Activated CD4-positive, alpha-beta memory T cell treated with anti-CD3 and anti-CD28 coated beads, Interleukin-2, amount 10 ng/mL, durations not matched to agents 7 days and 5 days (primary cell): ENCODE measurements around the gene MT2A. TPM values are rescaled to one million over a fixed set of nuclear protein-coding genes. Genes with fewer than 3 reads are reported as not detected.

Experiments
- CTCF ChIA-PET: fragments of 350-600 bp; sonication (Branson Sonifier 250); formaldehyde crosslinking; loops from one replicate; lab custom pipeline; 2021; ENCODE audit warnings: antibody characterized with exemption, inconsistent platforms; lab: Charles Lee
- POLR2A ChIA-PET: fragments of 350-600 bp; sonication (Branson Sonifier 250); formaldehyde crosslinking; loops from one replicate; lab custom pipeline; 2021; ENCODE audit warnings: antibody characterized with exemption; lab: Charles Lee
- DNase-seq: peaks from one replicate; pipeline ENCODE4 v3.0.0-alpha.2; 2020
- H3K27ac Mint-ChIP-seq: one replicate; pipeline ENCODE4 v1.8.0; 2021; ENCODE audit warnings: mild to moderate bottlenecking, mixed read lengths
- H3K27me3 Mint-ChIP-seq: one replicate; pipeline ENCODE4 v1.8.0; 2021; ENCODE audit warnings: mixed read lengths
- H3K36me3 Mint-ChIP-seq: one replicate; pipeline ENCODE4 v1.8.0; 2021; ENCODE audit warnings: low read depth, mixed read lengths
- H3K4me1 Mint-ChIP-seq: one replicate; pipeline ENCODE4 v1.8.0; 2021; ENCODE audit warnings: mixed read lengths
- H3K4me3 Mint-ChIP-seq: one replicate; pipeline ENCODE4 v1.8.0; 2021; ENCODE audit warnings: mild to moderate bottlenecking, mixed read lengths
- H3K9me3 Mint-ChIP-seq: one replicate; pipeline ENCODE4 v1.8.0; 2021; ENCODE audit warnings: mixed read lengths
- total RNA-seq, 2 experiments: library from RNA; stranded (reverse); gene quantifications; one replicate each; pipeline ENCODE4 v1.2.3, GENCODE V29; 2021

Gene MT2A
- total RNA-seq, 2 experiments from 2014 or later: 47.9 to 51.4 TPM

DNA sequence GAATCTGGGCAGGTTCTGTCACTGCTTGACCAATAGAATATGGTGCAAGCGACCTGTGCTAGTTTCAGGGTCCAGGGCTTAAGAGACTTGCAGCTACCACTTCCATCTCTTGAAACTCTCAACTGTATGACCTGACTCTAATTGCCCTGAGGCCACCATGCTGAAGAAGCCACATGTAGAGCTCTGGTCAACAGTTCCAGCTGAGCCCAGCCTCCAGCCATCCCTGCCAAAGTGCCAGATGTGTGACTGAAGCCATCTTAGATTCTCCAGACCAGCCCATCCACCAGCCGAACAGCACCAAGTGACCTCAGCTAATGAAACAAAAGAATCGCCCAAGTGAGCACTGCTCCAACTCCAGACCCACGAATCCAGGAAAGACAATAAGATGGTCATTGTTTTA lies 3.4 kb upstream of the MT2A start:
- Mint-ChIP-seq H3K4me1 (peaks cover 30% of the 10 kb centered on the region), H3K36me3 (no peaks in the 10 kb centered on the region), H3K27ac (no peak overlapping the region), H3K4me3 (no peak overlapping the region), H3K9me3 (no peaks in the 10 kb centered on the region), H3K27me3 (peaks cover 18% of the 10 kb centered on the region)
- POLR2A ChIA-PET: interaction anchor here (4.7 to 7.4 kb wide), 2 partner anchors 20 to 78 kb away, joined by 29 to 96 read pairs; partner anchors contain the start of genes MT1E and MT1X
- CTCF ChIA-PET: interaction anchor here (0.5 to 0.7 kb wide), 2 partner anchors 38 to 813 kb away, joined by 3 to 5 read pairs; no protein-coding TSS in a partner anchor
- no peak for DNase-seq

DNA sequence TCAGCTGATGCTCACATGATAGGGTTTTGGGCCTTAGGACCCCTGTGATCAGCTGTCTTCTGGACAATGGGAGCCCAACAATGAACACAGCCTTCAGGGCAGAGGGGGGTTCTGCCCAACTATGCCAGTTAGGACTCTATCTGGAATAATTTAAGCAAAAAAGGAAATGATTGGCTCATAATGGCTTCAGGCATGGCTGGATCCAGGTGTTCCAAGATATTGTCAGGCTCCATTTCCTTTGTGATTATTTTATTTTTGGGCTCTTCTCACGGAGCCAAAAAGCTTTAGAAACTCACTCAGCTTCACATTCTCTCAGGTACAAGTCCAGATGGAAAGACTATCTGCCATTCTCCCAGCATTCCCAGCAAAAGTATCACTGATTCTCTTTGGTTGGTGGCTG lies 2.9 kb upstream of the MT2A start:
- Mint-ChIP-seq H3K4me1 (peaks cover 33% of the 10 kb centered on the region), H3K36me3 (no peaks in the 10 kb centered on the region), H3K27me3 (peaks cover 13% of the 10 kb centered on the region), H3K27ac (no peak overlapping the region), H3K9me3 (no peaks in the 10 kb centered on the region), H3K4me3 (no peak overlapping the region)
- DNase-seq: no peak
- ChIA-PET CTCF (interaction anchor here (0.7 kb wide), 1 partner anchor 38 kb away, joined by 3 read pairs; no protein-coding TSS in a partner anchor), POLR2A (interaction anchor here (4.7 to 7.4 kb wide), 2 partner anchors 20 to 77 kb away, joined by 29 to 96 read pairs; partner anchors contain the start of genes MT1E and MT1X)

DNA sequence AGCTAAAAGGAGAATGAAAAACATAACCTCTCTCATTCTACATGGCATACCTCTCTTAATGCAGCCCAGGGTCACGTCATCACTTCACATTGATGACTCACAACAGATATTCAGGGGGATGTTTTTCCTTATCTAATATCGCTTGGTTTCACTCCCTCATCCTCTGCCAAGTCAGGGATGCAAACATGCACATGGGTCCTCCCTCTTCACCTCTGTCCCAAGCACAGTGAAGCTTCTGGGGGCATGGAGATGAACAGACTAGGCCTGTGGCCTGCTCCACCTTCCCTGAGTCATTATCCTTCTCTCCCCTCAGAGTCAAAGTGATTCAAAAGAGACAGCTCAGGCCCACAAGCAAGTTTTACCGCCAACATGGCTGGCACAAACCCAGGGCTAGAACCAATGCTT lies 2.3 kb upstream of the MT2A start:
- peaks cover 37% of the 10 kb centered on the region for H3K4me1 Mint-ChIP-seq
- H3K4me3 Mint-ChIP-seq: no peak overlapping the region
- ChIA-PET CTCF (no interaction called here), POLR2A (interaction anchor here (4.7 to 7.4 kb wide), 2 partner anchors 19 to 77 kb away, joined by 29 to 96 read pairs; partner anchors contain the start of genes MT1E and MT1X)
- H3K27me3 Mint-ChIP-seq: peaks cover 7% of the 10 kb centered on the region
- no peaks in the 10 kb centered on the region for H3K36me3 Mint-ChIP-seq
- no peak overlapping the region for H3K27ac Mint-ChIP-seq
- no peaks in the 10 kb centered on the region for H3K9me3 Mint-ChIP-seq
- DNase-seq: no peak

DNA sequence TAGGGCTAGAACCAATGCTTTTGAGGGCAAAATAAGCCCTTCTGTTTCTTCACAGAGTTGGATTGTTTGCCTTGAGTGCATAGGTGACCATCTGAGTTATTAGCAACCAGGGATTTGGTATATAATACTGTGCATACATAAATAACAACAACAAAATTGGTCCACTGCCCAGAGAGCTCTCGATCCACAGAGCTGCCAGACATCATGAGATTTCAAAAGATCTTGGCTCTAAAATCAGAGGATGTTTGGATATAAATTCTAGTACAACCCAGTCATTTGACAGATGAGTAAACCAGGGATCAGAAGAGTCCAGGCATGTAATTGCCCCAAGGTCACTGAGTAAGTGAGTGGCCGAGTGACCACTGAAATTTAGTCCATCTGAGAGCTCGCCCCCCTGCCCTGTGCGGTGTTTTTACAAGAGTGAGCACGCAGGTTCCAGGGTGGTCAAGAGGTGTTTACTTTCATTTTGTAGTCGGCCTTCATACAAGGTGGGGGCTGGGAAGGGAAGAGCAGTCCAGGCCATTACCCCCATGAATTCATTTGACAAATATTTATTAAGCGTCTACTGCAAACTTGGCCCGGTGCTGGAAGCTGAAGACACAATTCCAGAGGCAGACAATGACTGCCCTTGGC lies 1.8 kb upstream of the MT2A start:
- Mint-ChIP-seq H3K4me1 (peaks cover 41% of the 10 kb centered on the region), H3K27ac (no peak overlapping the region), H3K27me3 (peaks cover 3% of the 10 kb centered on the region), H3K9me3 (no peaks in the 10 kb centered on the region), H3K4me3 (no peak overlapping the region), H3K36me3 (no peaks in the 10 kb centered on the region)
- CTCF ChIA-PET: no interaction called here
- POLR2A ChIA-PET: interaction anchor here (4.7 to 7.4 kb wide), 2 partner anchors 19 to 76 kb away, joined by 29 to 96 read pairs; partner anchors contain the start of genes MT1E and MT1X
- DNase-seq: no peak

DNA sequence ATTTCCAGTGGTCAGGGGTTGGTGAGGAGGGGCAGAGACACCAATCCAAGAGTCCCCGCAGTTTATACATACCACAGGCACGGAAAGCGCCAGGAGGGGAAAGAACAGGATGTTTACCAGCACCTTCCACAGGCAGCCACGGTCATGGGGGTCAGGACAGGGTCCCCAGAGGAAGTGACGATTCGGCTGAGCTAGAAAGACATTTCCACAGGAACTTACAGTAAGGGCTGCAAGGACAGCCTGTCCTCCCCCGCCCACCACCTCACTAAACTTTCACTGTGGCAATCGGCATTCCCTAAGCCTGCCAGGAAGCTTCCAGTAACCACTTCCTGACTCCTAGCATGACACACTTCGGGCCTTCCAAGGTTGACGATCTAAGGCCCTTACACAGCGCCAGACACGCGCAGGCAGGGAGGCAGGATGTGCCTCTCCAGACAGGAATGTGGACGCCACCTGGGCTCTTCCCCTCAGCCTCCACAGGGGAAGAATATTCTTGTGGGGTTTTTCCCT lies 1.2 kb upstream of the MT2A start:
- H3K9me3 Mint-ChIP-seq: no peaks in the 10 kb centered on the region
- H3K4me3 Mint-ChIP-seq: peak overlapping the region; percentile 93
- CTCF ChIA-PET: no interaction called here
- peaks cover 2% of the 10 kb centered on the region for H3K27me3 Mint-ChIP-seq
- H3K36me3 Mint-ChIP-seq: no peaks in the 10 kb centered on the region
- peaks cover 41% of the 10 kb centered on the region for H3K4me1 Mint-ChIP-seq
- H3K27ac Mint-ChIP-seq: no peak overlapping the region
- DNase-seq: no peak
- POLR2A ChIA-PET: interaction anchor here (1.4 to 7.4 kb wide), 4 partner anchors 11 to 75 kb away, joined by 4 to 96 read pairs (median 18); partner anchors contain the start of genes MT1E and MT1X

DNA sequence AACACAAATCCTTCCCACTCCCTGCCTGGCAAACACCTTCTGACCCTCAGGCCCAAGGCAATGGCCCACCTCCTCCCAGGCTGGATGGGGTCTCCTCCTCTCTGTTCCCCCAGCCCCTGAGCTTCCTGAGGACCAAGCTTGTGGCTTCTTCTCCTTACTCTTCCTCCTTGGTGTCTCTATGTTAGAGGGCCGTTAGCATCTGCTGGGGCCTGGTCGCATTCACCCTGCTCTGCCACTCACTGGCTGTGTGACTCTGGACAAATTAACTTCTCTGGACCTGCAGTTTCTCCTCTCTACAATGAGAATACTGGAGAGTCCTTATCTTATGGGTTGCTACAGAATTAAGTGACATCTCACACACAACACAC lies 725 bp upstream of the MT2A start:
- peak overlapping the region; percentile 53 for H3K27ac Mint-ChIP-seq
- peaks cover 2% of the 10 kb centered on the region for H3K27me3 Mint-ChIP-seq
- no peak for DNase-seq
- ChIA-PET POLR2A (interaction anchor here (1.4 to 7.4 kb wide), 4 partner anchors 11 to 75 kb away, joined by 4 to 96 read pairs (median 18); partner anchors contain the start of genes MT1E and MT1X), CTCF (no interaction called here)
- H3K4me3 Mint-ChIP-seq: peak overlapping the region; percentile 93
- peaks cover 43% of the 10 kb centered on the region for H3K4me1 Mint-ChIP-seq
- H3K9me3 Mint-ChIP-seq: no peaks in the 10 kb centered on the region
- H3K36me3 Mint-ChIP-seq: no peaks in the 10 kb centered on the region

DNA sequence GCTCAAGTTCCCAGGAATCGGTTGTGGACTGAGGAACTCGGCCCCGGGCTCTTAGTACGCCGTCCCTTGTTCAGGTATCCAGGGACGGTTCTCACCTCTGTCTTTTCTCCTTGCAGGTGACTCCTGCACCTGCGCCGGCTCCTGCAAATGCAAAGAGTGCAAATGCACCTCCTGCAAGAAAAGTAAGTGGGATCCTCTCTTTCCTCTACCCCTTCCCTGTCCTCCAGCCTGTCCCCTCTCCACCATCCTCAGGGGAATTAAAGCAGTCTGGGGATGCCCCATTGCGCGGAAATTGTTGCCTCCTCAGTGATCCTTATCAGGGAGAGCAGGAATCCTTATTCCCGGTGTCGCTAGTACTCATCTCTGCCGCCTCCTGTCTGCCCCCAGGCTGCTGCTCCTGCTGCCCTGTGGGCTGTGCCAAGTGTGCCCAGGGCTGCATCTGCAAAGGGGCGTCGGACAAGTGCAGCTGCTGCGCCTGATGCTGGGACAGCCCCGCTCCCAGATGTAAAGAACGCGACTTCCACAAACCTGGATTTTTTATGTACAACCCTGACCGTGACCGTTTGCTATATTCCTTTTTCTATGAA lies 585 bp downstream of the MT2A start:
- H3K27ac Mint-ChIP-seq: peak overlapping the region; percentile 78
- no peaks in the 10 kb centered on the region for H3K9me3 Mint-ChIP-seq
- H3K4me1 Mint-ChIP-seq: peaks cover 44% of the 10 kb centered on the region
- peak overlapping the region; percentile 93 for H3K4me3 Mint-ChIP-seq
- ChIA-PET POLR2A (interaction anchor here (0.8 to 7.4 kb wide), 11 partner anchors 9 to 323 kb away, joined by 3 to 96 read pairs (median 4); partner anchors contain the start of genes HERPUD1, MT1E and MT1X), CTCF (interaction anchor here (0.9 to 3.4 kb wide), 7 partner anchors 16 to 93 kb away, joined by 3 to 12 read pairs (median 6); partner anchors contain the start of genes MT1E and MT1X)
- DNase-seq: no peak
- H3K36me3 Mint-ChIP-seq: no peaks in the 10 kb centered on the region
- peaks cover 2% of the 10 kb centered on the region for H3K27me3 Mint-ChIP-seq

DNA sequence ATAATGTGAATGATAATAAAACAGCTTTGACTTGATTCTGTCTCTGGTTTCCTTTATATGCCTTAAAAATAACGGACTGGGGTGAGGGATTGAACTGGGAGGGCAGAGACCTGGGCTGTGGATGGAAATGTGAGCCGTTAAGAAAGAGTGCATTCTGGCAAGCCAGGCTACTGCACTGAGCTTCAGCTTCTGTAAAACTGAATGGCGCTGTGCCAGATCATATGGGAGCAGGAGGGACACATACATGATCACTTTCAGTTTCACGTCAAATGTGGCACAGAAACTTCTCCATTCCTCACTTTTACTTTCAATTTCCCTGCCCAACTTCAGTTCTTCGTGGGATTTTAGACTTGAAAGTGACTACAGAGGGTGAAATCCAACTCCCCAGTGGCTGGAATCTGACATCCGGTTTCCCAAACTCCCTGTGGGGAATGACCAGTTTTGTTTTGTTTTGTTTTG lies 1.1 kb downstream of the MT2A start:
- H3K36me3 Mint-ChIP-seq: no peaks in the 10 kb centered on the region
- ChIA-PET POLR2A (interaction anchor here (0.8 to 7.4 kb wide), 9 partner anchors 9 to 322 kb away, joined by 3 to 96 read pairs (median 4); partner anchors contain the start of genes HERPUD1, MT1E and MT1X), CTCF (interaction anchor here (0.9 to 3.4 kb wide), 6 partner anchors 8 to 93 kb away, joined by 3 to 12 read pairs (median 8); partner anchors contain the start of genes MT1E and MT1X)
- H3K4me1 Mint-ChIP-seq: peaks cover 49% of the 10 kb centered on the region
- peak overlapping the region; percentile 93 for H3K4me3 Mint-ChIP-seq
- peak; percentile 67 for DNase-seq
- no peaks in the 10 kb centered on the region for H3K9me3 Mint-ChIP-seq
- peaks cover 2% of the 10 kb centered on the region for H3K27me3 Mint-ChIP-seq
- H3K27ac Mint-ChIP-seq: peak overlapping the region; percentile 78

DNA sequence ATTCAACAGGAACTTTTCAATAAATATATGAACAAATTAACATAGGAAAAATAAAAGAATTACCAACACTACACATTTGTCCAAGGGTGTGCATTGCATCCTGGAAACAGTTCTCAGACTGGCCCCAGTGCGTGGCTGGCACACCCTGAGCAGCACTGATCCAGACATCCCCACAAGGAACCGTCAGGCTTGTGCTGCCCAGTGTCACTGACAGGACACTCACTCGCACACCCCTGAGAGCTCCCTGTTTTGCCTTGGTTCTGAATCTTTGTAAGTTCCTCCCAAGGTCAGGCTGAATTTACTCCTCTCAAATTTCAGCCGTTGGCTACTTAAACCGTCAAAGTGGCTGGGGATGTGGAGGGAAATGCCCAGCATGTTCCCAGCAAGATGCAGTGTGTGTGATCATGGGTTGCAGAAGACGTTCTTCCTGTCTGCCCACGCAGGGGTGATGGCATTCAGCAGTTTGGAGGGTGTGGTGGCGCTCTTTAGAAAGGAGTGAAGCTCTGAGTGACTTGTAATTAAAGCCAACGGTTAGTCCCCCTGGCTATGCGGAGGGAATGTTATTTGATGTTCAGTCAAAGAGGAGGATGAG lies 1.7 kb downstream of the MT2A start:
- peak overlapping the region; percentile 93 for H3K4me3 Mint-ChIP-seq
- ChIA-PET POLR2A (interaction anchor here (1.2 to 7.4 kb wide), 6 partner anchors 15 to 322 kb away, joined by 3 to 96 read pairs (median 4); partner anchors contain the start of genes HERPUD1, MT1E and MT1X), CTCF (interaction anchor here (0.9 to 3.4 kb wide), 6 partner anchors 9 to 92 kb away, joined by 3 to 12 read pairs (median 8); partner anchors contain the start of genes MT1E and MT1X)
- DNase-seq: peak; percentile 54
- peak overlapping the region; percentile 78 for H3K27ac Mint-ChIP-seq
- peaks cover 56% of the 10 kb centered on the region for H3K4me1 Mint-ChIP-seq
- no peaks in the 10 kb centered on the region for H3K9me3 Mint-ChIP-seq
- no peaks in the 10 kb centered on the region for H3K27me3 Mint-ChIP-seq
- H3K36me3 Mint-ChIP-seq: no peaks in the 10 kb centered on the region

DNA sequence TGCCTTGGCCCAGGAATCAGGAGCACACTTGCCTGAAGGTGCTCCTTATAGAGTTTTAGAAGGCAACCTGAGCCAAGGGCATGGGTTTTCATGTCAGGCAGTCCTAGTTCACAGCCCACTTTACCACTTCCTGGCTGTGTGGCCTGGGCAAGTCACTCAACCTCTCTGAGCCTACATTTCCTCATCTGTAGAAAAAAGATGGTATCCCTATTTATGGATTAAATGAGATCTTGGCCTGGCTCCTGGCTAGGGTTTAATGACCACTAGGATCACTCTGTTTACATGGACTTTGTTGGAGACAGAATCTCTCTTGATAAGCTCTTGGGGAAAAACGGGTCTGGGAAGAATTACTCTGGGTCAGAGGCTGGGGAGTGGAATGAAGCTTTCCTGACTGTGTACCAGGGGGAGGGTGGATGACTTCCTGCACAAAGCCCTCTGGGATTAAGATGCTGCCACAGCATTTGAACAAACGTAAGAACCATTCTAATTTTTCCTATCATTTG lies 2.3 kb downstream of the MT2A start:
- Mint-ChIP-seq H3K36me3 (no peaks in the 10 kb centered on the region), H3K9me3 (no peaks in the 10 kb centered on the region), H3K27ac (peak overlapping the region; percentile 24), H3K27me3 (no peaks in the 10 kb centered on the region), H3K4me1 (peaks cover 58% of the 10 kb centered on the region), H3K4me3 (peak overlapping the region; percentile 12)
- DNase-seq: no peak
- ChIA-PET CTCF (interaction anchor here (1.7 to 3.4 kb wide), 3 partner anchors 10 to 92 kb away, joined by 9 to 11 read pairs (median 10); no protein-coding TSS in a partner anchor), POLR2A (interaction anchor here (1.2 to 7.4 kb wide), 5 partner anchors 15 to 113 kb away, joined by 3 to 96 read pairs (median 5); partner anchors contain the start of genes MT1E and MT1X)

DNA sequence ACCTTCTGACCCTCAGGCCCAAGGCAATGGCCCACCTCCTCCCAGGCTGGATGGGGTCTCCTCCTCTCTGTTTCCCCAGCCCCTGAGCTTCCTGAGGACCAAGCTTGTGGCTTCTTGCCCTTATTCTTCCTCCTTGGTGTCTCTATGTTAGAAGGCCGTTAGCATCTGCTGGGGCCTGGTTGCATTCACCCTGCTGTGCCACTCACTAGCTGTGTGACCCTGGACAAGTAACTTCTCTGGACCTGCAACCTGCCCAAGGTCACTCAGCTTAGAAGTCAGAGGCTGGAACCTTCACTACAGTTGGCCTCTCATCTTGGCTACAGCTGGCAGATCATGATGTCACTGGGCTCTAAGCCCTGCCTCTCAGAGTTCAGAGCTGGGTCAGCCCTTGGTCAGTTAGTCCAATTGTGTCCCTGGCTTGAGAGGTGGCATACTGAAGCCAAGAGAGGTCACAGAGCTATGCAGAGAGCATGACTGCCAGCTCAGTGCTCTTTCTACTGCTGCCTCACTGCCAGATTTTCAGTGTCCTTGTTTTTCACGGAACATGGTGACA lies 3.0 kb downstream of the MT2A start:
- ChIA-PET CTCF (interaction anchor here (1.7 to 3.4 kb wide), 4 partner anchors 10 to 91 kb away, joined by 8 to 11 read pairs (median 10); partner anchors contain the start of gene MT1E), POLR2A (interaction anchor here (1.8 to 7.4 kb wide), 3 partner anchors 14 to 71 kb away, joined by 5 to 96 read pairs (median 17); partner anchors contain the start of genes MT1E and MT1X)
- Mint-ChIP-seq H3K36me3 (no peaks in the 10 kb centered on the region), H3K27me3 (peaks cover under 1% of the 10 kb centered on the region), H3K4me3 (no peak overlapping the region), H3K4me1 (peaks cover 58% of the 10 kb centered on the region), H3K9me3 (no peaks in the 10 kb centered on the region), H3K27ac (no peak overlapping the region)
- no peak for DNase-seq
